NCI-H2196 treated with DMSO at 0.1 percent for 48 hours (cell line): Measurements from ENCODE around the gene LRRC25.

ENCODE experiments used
- DNase-seq: peaks from one replicate; lab custom pipeline; 2025; ENCODE audit not compliant: unreplicated experiment; lab: John Stamatoyannopoulos, UW

Gene LRRC25

DNA sequence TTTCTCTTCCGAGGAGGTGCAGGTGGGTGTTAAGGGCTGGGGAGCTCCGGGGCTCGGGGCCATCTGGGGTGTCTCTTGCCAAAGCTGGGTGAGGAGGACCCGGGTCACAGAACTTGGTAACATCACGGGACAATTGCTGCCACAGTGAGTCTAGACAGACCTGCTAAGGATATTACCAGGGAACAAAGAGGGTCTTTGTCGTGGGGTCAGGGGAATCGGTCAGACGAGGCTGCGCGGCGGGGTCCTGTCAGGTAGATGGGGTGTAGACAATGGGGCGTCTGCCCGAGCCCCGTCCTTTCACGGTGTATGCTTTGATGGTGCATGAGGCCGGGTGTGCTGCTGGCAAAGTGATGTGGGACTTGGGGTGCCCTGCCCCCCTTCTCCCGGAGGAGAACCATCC is 49.3 kb downstream of the LRRC25 start:
- no peak for DNase-seq

GRCh38 chr19:18346091-18346490 is 51.3 kb downstream of the LRRC25 start:
- DNase-seq: no peak

GRCh38 chr19:18345296-18345695 is 52.1 kb downstream of the LRRC25 start:
- no peak for DNase-seq

- no peak for DNase-seq
Measured at GRCh38 chr19:18344582-18344950, 52.9 kb downstream of the LRRC25 start.

DNA sequence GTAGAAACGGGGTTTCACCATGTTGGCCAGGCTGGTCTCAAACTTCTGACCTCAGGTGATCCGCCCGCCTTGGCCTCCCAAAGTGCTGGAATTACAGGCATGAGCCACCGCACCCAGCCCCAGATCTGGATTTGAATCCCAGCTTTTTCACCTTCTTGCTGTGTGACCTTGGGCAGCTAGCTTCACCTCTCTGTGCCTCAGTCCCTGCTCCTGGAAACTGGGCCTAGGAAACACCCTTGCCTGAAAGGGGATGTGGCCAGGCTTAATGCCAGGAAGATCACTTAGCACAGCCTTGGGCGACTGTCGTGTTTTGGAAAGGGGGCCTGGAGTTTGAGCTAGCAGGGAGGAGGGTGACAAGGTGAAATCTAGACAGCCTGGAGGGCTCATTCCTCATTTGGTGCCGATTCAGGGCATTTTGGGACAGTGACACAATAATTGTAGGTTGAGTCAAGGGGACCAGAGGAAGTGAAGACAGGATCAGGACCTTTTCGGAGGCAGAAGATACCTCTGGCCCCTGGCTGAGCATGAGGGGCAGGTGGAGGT is 55.3 kb downstream of the LRRC25 start:
- no peak for DNase-seq
